22Rv1 (cell line): Measurements from ENCODE around the gene NMNAT2.

ENCODE experiments used
- H3K27ac ChIP-seq: fragments of 450-650 bp; 2 replicates; pipeline ENCODE4 v1.5.1; 2017
- CTCF ChIP-seq: fragments of 450-650 bp; IDR thresholded peaks from 2 replicates; pipeline ENCODE4 v1.5.1; 2017; ENCODE audit warnings: mild to moderate bottlenecking
- ZFX ChIP-seq: fragments of 450-650 bp; IDR thresholded peaks from 2 replicates; pipeline ENCODE4 v1.6.1; 2017; ENCODE audit warnings: antibody characterized with exemption, borderline replicate concordance

NMNAT2 gene

GRCh38 chr1:183248989-183249691 is 169.0 kb downstream of the NMNAT2 start:
- H3K27ac ChIP-seq, result no peak overlapping the region
- TF ChIP-seq CTCF (no peak), ZFX (no peak)

- TF ChIP-seq CTCF (no peak), ZFX (no peak)
- no peak overlapping the region for H3K27ac ChIP-seq
These were observed 170.2 kb downstream of the NMNAT2 start for GRCh38 chr1:183247931-183248330.

GRCh38 chr1:183247484-183247883 is 170.7 kb downstream of the NMNAT2 start:
- TF ChIP-seq CTCF, result no peak
- TF ChIP-seq ZFX, result no peak
- H3K27ac ChIP-seq, result no peak overlapping the region

GRCh38 chr1:183247066-183247465 is 171.1 kb downstream of the NMNAT2 start:
- H3K27ac ChIP-seq, result no peak overlapping the region
- TF ChIP-seq ZFX (no peak), CTCF (no peak)

GRCh38 chr1:183246436-183246835 is 171.7 kb downstream of the NMNAT2 start:
- TF ChIP-seq CTCF (no peak), ZFX (no peak)
- no peak overlapping the region for H3K27ac ChIP-seq

GRCh38 chr1:183245357-183245756 is 172.8 kb downstream of the NMNAT2 start:
- H3K27ac ChIP-seq, result no peak overlapping the region
- TF ChIP-seq CTCF (no peak), ZFX (no peak)

GRCh38 chr1:183244466-183244865 is 173.7 kb downstream of the NMNAT2 start:
- no peak for TF ChIP-seq CTCF
- no peak for TF ChIP-seq ZFX
- no peak overlapping the region for H3K27ac ChIP-seq
